ENCODE data around the gene CRAMP1.

DNA sequence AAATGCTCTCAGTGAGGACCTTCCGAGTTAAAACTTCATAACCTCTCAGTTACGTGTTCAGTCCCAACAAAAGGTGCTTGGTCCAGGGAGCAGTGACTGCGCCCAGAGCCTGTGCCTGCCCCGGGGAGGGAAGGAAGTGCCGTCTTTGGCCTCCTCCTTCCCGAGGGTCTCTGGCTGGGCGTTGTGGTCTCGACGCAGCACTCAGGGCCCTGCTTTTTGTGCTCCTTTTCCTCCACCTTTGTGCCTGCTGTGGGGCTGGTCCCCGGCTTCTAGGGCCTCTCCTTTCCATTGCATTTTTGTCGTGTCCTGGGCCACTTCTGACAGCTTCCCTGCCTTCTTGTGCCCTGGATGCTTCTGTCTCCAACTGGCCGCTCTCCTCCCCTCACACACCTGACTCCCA lies 29.1 kb downstream of the CRAMP1 start:
- TF ChIP-seq EZH2 (IDR thresholded peaks at IDR 0.05; ENCODE audit: insufficient read depth, poor library complexity, severe bottlenecking): no peak
- TF ChIP-seq EZH2phosphoT487 (IDR thresholded peaks at IDR 0.05; ENCODE audit: insufficient read depth, low read depth): no peak

Data from GM23248 (cell line).